OCI-LY7 (cell line): ENCODE measurements around the gene EIF4E3.

Experiments used
- EZH2phosphoT487 ChIP-seq: fragments of 200-600 bp; sonication (generic); IDR thresholded peaks from 2 replicates; pipeline ENCODE4 v1.6.1; 2018; ENCODE audit warnings: low read depth, borderline replicate concordance, mild to moderate bottlenecking, mixed run types, antibody characterized with exemption, low read length, moderate library complexity, mixed read lengths
- TF ChIP-seq, protein P1 (sequence below): fragments of 200-600 bp; sonication (generic); conservative IDR thresholded peaks from 2 replicates; pipeline ENCODE4 v1.5.1; 2014; ENCODE audit warnings: mild to moderate bottlenecking, antibody characterized with exemption, low read length, moderate library complexity, mixed read lengths

DNA sequence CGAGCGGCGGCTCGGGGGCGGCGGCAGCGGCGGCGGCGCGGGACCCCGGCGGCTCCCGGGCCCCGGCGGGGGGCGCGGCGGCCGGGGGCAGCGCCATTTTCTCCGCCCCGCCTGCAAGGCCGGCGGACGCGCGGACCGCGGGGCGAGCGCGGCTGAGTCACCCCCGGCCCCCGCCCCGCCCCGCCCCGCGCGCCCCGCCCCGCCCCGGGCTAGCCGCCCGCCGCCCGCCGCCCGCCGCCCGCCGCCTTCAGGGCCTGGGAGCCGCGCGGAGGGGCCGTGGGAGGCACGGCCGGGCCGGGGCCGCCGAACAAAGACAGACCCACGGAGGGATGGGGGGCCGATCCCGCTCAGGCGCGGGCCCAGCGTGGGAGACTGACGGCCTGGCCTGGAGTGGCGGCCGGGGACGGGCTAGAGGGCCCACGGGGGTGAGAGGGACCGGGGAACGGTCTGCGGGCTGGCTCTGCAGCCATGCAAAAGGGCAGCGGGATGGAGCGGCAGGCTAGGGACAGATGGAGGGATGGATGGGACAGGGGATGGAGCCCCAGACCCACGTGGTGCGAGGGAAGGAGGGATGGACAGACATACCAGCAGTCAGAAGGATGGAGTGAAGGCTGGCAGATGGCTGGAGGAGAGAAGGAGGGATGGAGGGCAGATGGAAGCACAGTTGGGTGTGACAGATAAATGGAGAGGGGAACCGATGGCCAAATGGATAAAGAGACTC lies at the start of gene EIF4E3:
- TF ChIP-seq, protein P1, sequence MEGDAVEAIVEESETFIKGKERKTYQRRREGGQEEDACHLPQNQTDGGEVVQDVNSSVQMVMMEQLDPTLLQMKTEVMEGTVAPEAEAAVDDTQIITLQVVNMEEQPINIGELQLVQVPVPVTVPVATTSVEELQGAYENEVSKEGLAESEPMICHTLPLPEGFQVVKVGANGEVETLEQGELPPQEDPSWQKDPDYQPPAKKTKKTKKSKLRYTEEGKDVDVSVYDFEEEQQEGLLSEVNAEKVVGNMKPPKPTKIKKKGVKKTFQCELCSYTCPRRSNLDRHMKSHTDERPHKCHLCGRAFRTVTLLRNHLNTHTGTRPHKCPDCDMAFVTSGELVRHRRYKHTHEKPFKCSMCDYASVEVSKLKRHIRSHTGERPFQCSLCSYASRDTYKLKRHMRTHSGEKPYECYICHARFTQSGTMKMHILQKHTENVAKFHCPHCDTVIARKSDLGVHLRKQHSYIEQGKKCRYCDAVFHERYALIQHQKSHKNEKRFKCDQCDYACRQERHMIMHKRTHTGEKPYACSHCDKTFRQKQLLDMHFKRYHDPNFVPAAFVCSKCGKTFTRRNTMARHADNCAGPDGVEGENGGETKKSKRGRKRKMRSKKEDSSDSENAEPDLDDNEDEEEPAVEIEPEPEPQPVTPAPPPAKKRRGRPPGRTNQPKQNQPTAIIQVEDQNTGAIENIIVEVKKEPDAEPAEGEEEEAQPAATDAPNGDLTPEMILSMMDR = no peak
- TF ChIP-seq EZH2phosphoT487 = no peak
